ELF-1 (cell line): ENCODE data around the gene MACROH2A2.
"Not testable (repeated sequence)": the region's sequence is repeated elsewhere in the genome, so short reads cannot be mapped to it uniquely, and the experiment has no call there.

Source experiments
- DNase-seq: peaks from one replicate; pipeline ENCODE4 v3.0.0-alpha.2; 2016; ENCODE audit warnings: low read depth, low spot score

The MACROH2A2 gene

GRCh38 chr10:70067586-70067985, 14.9 kb downstream of the MACROH2A2 start:
- no peak for DNase-seq

GRCh38 chr10:70068925-70069324, 16.3 kb downstream of the MACROH2A2 start:
- DNase-seq: no peak

DNA sequence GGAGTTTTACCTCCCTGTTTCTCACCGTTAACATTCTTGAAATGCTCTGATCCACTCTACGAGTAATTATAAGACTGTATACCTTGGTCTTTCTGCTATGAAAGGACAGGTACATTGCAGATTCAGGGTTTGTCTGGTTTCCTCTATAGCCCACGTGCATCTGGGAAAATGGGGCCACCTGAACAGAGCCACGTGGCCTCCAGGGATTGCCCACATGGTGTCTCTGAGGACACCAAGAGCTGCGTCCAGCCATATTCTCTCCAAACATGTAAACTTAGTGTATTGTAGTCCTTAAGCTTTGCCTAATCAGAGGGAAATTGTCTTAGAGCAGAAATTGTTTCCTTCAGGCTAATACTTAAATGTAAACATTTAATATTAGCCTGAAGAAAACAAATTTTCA, 16.7 kb downstream of the MACROH2A2 start:
- no peak for DNase-seq

DNA sequence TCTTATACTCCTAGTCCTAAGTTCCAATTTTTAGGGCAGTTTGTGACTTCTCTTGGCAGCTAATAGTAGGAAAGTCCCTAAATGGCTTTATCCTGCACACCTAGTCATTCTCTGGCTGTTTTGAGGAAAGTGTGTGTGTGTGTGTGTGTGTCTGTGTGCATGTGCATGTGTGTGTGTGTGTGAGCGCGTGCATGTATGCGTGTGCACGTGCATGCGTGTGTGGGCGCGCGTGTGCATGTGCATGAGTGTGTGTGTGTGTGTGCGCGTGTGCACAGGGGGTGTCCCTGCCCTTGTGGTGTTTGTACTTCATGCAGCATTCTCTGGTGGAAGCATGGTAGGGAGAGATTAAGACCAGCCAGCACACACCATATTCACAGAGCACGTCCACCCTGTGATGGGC, 18.2 kb downstream of the MACROH2A2 start:
- no peak for DNase-seq

DNA sequence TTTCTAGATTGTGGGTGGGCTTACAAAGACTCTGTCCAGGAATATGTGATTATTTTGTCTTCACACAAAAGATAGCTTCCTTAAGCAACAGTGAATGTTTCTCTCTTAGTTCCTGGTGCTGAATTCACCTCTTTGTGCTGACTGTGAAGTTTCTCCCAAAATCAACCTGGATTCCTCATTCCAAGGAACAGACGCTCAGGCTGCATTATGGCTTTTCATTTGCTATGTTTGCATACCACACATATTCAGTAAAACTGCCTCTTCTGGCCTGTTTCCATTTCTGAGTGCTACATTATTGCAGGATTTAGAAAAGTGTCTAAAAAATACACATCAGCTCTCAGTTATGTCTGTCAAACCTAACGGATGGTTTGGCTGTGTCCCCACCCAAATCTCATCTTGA, 21.5 kb downstream of the MACROH2A2 start:
- no peak for DNase-seq

GRCh38 chr10:70074971-70075370, 22.3 kb downstream of the MACROH2A2 start:
- DNase-seq: no peak

GRCh38 chr10:70078329-70078728, 25.7 kb downstream of the MACROH2A2 start:
- no peak for DNase-seq

- DNase-seq: no peak
Measured at GRCh38 chr10:70078937-70079336, 26.3 kb downstream of the MACROH2A2 start.

DNA sequence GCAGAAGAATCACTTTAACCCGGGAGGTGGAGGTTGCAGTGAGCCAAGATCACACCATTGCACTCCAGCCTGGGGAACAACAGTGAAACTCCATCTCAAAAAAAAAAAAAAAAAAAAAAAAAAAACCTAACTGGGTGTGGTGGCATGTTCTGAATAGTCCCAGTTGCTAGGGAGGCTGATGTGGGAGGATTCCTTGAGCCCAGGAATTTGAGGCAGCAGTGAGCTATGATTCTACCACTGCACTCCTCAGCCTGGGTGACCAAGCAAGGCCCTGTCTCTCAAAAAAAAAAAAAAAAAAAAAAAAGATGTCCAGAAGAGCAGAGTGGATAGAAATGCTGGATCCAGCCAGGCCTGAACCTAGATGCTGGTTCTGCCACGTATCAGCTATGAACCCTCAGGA, 28.1 kb downstream of the MACROH2A2 start:
- not testable (repeated sequence) for DNase-seq

GRCh38 chr10:70084189-70084588, 31.5 kb downstream of the MACROH2A2 start:
- DNase-seq: no peak

GRCh38 chr10:70085975-70086613, 33.4 kb downstream of the MACROH2A2 start:
- DNase-seq: no peak

GRCh38 chr10:70087616-70088307, 35.1 kb downstream of the MACROH2A2 start:
- DNase-seq: no peak

- no peak for DNase-seq
Measured at GRCh38 chr10:70088308-70088698, 35.7 kb downstream of the MACROH2A2 start.

GRCh38 chr10:70090013-70090412, 37.4 kb downstream of the MACROH2A2 start:
- peak; percentile 16 for DNase-seq

- no peak for DNase-seq
Measured at GRCh38 chr10:70090951-70091350, 38.3 kb downstream of the MACROH2A2 start.

DNA sequence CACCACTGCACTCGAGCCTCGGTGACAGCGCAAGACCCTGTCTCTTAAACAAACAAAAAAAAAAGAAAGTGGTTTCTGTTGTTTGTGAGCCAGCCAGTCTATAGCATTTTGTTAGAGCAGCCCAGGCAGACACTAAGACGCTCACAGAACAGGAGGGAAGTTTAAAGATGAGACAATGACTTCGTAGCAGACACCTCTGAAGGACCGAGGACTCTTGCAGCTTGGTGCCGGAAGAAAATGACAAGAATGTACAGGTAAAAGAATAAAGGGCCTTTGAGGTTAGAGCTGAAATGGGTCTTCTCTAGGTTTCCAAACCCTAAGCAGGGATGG, 39.7 kb downstream of the MACROH2A2 start:
- no peak for DNase-seq

- DNase-seq: no peak
Measured at GRCh38 chr10:70093335-70093944, 40.8 kb downstream of the MACROH2A2 start.

- no peak for DNase-seq
Measured at GRCh38 chr10:70094250-70094649, 41.6 kb downstream of the MACROH2A2 start.

DNA sequence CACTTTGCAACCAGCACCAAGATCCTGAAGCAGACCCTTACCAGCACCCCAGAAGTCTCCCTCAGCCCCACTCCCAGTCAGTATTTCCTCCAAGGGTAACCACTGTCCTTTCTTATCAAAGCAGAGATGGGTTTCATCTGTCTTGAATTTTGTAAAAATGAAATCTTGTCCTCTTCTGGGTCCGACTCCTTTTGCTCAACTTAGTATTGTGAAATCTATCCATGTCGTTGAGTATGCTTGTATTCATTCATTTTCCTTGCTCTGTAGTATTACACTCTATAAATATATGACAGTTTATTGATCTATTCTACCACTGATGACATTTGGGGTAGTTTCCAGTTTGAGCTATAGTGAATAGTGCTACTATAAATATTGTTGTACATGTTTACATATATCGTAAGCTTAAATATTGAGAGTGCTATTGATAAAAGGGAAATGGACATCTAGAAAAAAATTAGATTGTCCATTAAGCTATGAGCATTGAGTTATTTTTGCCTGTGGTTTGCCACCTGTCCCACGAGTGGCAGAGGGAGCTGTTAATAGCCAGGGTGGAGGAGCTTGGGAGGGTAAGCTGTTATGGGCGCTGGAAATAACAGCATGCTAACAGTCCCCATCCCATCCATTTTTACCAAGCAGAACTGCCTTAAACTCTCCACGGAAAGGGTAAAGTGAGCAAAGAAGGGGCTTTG, 43.5 kb downstream of the MACROH2A2 start:
- no peak for DNase-seq

GRCh38 chr10:70096705-70097420, 44.2 kb downstream of the MACROH2A2 start:
- no peak for DNase-seq

GRCh38 chr10:70097459-70097858, 44.8 kb downstream of the MACROH2A2 start:
- DNase-seq: no peak

- DNase-seq: no peak
Measured at GRCh38 chr10:70098271-70098670, 45.6 kb downstream of the MACROH2A2 start.
